Anterior cingulate cortex (tissue), 58 donors: ENCODE results near the gene LCNL1.

Source experiments
- DNase-seq, 58 donors: peaks; one replicate each; lab custom pipeline; 2025; lab: John Stamatoyannopoulos, UW

The LCNL1 gene

GRCh38 chr9:137007108-137007815 is 24.5 kb downstream of the LCNL1 start:
- DNase-seq: no peak

- no peak for DNase-seq
Observed at GRCh38 chr9:137007816-137008270, 25.1 kb downstream of the LCNL1 start.

GRCh38 chr9:137008312-137008711 is 25.5 kb downstream of the LCNL1 start:
- DNase-seq: no peak

DNA sequence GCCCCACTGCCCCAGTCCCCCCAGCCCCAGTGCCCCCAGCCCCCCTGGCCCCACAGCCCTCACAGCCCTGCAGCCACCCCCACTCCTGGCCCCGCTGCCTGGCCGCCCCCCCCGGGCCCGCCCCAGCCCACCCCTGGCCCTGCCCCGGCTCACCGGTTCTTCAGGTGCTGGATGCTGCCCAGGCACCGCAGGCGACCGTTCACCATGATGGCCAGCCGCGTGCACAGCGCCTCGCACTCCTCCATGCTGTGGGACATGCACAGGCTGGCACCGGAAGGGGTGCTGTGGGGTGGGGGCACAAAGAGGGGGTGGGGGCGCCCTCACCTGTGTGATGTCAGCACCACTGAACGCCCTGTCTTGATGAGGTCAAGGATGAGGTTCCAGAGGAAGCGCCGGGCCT is 26.4 kb downstream of the LCNL1 start:
- DNase-seq: no peak

DNA sequence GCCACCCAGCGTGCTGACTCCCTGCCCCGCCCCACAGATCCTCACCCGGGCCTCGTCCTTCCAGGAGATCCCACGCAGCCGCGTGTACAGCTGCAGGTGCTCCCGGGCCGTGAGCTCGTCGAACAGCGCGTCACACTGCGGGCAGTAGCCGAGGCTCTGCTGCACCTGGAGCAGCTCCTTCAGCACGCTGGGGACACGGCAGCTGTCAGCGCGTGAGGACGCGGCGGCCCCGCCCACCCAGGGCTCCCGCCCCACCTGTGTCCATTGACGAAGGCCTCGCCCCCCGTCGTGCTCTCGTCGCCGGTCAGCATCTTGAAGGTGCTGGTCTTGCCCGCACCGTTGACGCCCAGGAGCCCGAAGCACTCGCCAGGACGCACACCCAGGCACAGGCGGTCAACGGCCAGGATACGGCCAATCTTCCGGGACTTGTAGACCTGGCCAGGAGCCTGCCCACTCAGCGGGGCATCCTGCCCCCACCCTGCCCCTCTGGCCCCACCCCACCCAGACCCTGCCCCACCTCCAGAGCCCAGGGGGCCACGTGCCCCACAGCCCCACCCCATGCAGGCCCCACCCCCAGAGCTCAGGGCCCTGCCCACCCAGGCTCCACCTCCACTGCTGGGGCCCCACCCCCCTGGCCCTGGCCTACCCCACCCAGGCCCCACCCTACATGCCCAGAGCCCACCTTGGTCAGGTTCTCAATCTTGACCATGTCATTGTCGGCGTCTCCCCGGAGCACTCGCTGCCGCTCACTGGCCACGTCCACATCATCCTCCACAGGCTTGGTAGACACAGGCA is 27.3 kb downstream of the LCNL1 start:
- DNase-seq: no peak

DNA sequence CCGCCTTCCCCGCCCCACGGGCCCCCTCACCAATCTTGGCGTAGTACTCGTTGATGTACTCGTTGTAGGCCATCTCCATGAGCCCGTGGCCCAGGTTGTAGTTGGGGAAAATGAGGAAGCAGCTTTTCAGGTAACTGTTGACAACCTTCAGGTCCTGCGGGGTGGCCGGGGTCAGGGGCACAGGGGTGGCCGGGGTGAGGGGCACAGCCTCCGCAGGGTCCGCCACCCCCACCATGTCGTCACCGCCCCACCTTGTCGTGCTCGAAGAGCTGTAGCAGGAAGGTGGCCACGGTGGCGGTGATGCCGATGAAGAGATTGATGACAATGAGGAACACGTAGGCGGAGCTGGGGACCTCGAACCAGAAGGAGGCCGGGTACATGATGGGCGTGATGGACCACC is 28.4 kb downstream of the LCNL1 start:
- DNase-seq: no peak

- no peak for DNase-seq
Observed at GRCh38 chr9:137011907-137012675, 29.3 kb downstream of the LCNL1 start.

GRCh38 chr9:137012694-137013570 is 30.1 kb downstream of the LCNL1 start:
- DNase-seq: no peak

- no peak for DNase-seq
Observed at GRCh38 chr9:137013571-137013940, 30.8 kb downstream of the LCNL1 start.

DNA sequence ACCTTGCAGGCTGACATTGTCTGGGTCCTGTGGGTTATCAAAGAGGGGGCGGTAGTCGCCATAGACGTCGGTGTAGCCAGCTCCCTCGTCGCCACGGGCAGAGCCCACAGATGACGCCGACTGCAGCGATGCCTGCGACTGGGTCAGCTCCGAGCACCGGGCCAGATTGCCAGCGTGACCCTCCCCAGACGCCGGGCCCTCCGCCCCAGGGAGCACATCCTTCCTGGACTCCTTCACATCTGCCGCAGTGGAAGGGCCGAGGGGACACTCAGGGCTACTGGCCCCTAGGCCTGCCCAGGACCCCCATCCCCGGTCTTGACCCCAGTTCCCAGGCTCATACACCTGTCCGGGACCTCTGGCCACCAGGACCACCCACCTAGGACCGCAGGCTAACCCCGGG is 31.4 kb downstream of the LCNL1 start:
- no peak for DNase-seq

GRCh38 chr9:137014776-137015539 is 32.2 kb downstream of the LCNL1 start:
- no peak for DNase-seq

DNA sequence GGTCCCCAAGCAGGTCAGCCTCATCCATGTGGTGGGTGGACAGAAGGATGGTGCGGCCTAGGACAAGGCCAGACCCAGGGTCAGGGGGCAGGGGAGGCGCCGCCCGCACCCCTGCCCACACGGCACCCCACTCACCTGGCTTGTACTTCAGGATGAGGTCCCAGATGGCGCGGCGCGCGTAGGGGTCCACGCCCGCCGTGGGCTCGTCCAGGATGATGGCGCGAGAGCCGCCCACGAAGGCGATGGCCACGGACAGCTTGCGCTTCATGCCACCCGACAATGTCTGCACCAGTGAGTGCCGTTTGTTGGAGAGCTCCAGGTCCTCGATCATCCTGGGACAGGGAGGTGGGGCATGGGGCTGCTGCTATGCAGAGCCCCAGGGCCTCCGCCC is 32.7 kb downstream of the LCNL1 start:
- DNase-seq: no peak

GRCh38 chr9:137015976-137016375 is 33.2 kb downstream of the LCNL1 start:
- DNase-seq: no peak

- no peak for DNase-seq
Observed at GRCh38 chr9:137016436-137016835, 33.6 kb downstream of the LCNL1 start.

DNA sequence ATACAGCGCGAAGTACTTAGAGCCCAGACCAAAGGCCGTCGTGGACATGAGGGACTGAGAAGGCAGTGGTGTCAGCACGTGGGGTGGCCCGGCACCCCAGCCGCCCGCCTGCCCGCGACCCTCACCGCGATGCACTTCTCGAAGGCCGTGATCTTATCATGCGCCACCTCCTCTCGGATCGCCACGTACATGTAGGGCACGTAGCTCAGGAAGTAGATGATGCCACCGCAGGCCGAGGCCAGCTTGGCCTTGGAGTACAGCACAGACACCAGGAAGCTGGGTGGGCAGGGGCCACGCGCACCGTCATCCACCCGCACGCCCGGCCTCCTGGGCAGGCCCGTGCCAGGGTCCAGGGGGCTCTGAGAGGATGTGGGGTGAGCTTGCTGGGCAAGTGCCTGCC is 34.3 kb downstream of the LCNL1 start:
- no peak for DNase-seq

- no peak for DNase-seq
Observed at GRCh38 chr9:137017791-137018497, 35.2 kb downstream of the LCNL1 start.

DNA sequence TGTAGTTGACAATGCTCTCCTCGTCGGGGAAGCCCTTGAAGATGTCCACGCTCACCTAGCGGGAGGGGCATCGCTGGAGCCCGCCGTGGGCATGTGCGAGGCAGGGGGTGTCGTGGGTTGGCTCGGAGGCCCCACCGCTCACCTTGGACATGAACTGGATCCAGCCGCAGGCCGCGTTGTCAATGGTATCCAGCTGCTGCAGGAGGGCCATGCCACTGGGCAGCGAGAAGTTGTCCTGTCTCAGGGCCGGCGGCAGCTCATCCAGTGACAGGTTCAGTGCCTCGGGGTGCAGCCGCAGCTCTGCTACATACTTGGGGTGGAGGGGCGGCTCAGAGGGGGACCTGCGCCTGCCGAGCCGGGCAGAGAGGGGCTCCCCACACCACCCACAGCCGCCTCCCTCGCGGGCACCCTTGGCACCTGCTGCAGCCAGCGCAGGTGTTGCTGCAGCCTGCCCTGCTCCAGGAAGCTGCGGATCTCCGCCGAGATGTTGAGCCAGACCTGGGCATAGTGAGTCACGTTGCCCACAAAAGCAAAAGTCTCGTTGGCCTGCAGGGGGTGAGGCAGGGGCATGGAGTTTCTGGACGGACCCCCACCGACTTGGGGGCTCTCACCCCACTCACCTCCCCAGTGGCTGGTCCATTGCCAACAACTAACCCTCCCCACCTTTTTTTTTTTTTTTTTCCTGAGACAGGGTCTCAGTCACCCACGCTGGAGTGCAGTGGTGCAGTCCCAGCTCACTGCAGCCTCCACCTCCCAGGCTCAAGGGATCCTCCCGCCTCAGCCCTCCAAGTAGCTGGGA is 36.2 kb downstream of the LCNL1 start:
- DNase-seq: no peak
